GM12878 (cell line): ENCODE data around the gene LGALS4.

Source experiments
- ATF2 ChIP-seq: IDR thresholded peaks from 2 replicates; pipeline ENCODE4 v1.6.1; 2012; ENCODE audit warnings: low read length, inconsistent platforms
- CREB1 ChIP-seq: IDR thresholded peaks from 2 replicates; pipeline ENCODE4 v1.6.1; 2012; ENCODE audit warnings: low read depth, mild to moderate bottlenecking, inconsistent platforms
- CREM ChIP-seq: IDR thresholded peaks from 2 replicates; pipeline ENCODE4 v1.6.1; 2014; ENCODE audit warnings: antibody characterized with exemption, low read depth
- EGR1 ChIP-seq, 2 experiments: IDR thresholded peaks; 1 replicate in 1 of 2; 2 replicates in 1 of 2; pipeline ENCODE4 v1.6.1; 2011 to 2012; ENCODE audit warnings: low read depth in 2 of 2, low read length in 2 of 2, borderline replicate concordance in 1 of 2, mild to moderate bottlenecking in 1 of 2, moderate library complexity in 1 of 2
- JUNB ChIP-seq: IDR thresholded peaks from 2 replicates; pipeline ENCODE4 v1.6.1; 2016; ENCODE audit warnings: antibody characterized with exemption, mild to moderate bottlenecking
- POLR2A ChIP-seq: IDR thresholded peaks from 2 replicates; pipeline ENCODE4 v1.6.1; 2011; ENCODE audit warnings: low read depth, mild to moderate bottlenecking, low read length
- SMAD5 ChIP-seq: IDR thresholded peaks from 2 replicates; pipeline ENCODE4 v1.6.1; 2016; ENCODE audit warnings: antibody characterized with exemption, low read depth
- SP1 ChIP-seq: IDR thresholded peaks from one replicate; pipeline ENCODE4 v1.6.1; 2011; ENCODE audit warnings: low read depth, low read length
- TF ChIP-seq, protein P1 (sequence below), 3 experiments: IDR thresholded peaks in 2 of 3; conservative IDR thresholded peaks in 1 of 3; 2 replicates each; pipeline ENCODE4 v1.5.1; 2011; ENCODE audit warnings: low read depth in 3 of 3, low read length in 3 of 3, mild to moderate bottlenecking in 3 of 3, control low read depth in 2 of 3, moderate library complexity in 2 of 3, inconsistent platforms in 1 of 3, mixed read lengths in 1 of 3; ENCODE audit not compliant: control insufficient read depth in 2 of 3, insufficient read depth in 1 of 3; ENCODE audit errors: extremely low read depth in 1 of 3
- TF ChIP-seq, protein P2 (sequence below): fragments of 450-650 bp; IDR thresholded peaks from 2 replicates; pipeline ENCODE4 v1.6.1; 2017; ENCODE audit warnings: antibody characterized with exemption, mild to moderate bottlenecking, moderate library complexity
- TF ChIP-seq, protein P3 (sequence below): fragments of 450-650 bp; IDR thresholded peaks from 2 replicates; pipeline ENCODE4 v1.6.1; 2017; ENCODE audit warnings: borderline replicate concordance

GRCh38 chr19:38837656-38838121 is 24.9 kb upstream of the LGALS4 start:
- TF ChIP-seq POLR2A (0 out of 2 replicates have a peak, but pooled peaks have one; percentile 14), EGR1 (IDR thresholded peaks at IDR 0.05; ENCODE audit: borderline replicate concordance in 1 of 2, low read depth in 2 of 2, low read length in 2 of 2) (no peak), CREM (no peak), JUNB (no peak), ATF2 (no peak), SP1 (no peak), SMAD5 (no peak), CREB1 (no peak)
- TF ChIP-seq, protein P1, sequence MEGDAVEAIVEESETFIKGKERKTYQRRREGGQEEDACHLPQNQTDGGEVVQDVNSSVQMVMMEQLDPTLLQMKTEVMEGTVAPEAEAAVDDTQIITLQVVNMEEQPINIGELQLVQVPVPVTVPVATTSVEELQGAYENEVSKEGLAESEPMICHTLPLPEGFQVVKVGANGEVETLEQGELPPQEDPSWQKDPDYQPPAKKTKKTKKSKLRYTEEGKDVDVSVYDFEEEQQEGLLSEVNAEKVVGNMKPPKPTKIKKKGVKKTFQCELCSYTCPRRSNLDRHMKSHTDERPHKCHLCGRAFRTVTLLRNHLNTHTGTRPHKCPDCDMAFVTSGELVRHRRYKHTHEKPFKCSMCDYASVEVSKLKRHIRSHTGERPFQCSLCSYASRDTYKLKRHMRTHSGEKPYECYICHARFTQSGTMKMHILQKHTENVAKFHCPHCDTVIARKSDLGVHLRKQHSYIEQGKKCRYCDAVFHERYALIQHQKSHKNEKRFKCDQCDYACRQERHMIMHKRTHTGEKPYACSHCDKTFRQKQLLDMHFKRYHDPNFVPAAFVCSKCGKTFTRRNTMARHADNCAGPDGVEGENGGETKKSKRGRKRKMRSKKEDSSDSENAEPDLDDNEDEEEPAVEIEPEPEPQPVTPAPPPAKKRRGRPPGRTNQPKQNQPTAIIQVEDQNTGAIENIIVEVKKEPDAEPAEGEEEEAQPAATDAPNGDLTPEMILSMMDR (IDR thresholded peaks at IDR 0.05 in 2 of 3, conservative IDR thresholded peaks at IDR 0.05 in 1 of 3; ENCODE audit: control insufficient read depth in 2 of 3, extremely low read depth in 1 of 3, insufficient read depth in 1 of 3, low read depth in 3 of 3, low read length in 3 of 3), result no peak
- TF ChIP-seq, protein P2, sequence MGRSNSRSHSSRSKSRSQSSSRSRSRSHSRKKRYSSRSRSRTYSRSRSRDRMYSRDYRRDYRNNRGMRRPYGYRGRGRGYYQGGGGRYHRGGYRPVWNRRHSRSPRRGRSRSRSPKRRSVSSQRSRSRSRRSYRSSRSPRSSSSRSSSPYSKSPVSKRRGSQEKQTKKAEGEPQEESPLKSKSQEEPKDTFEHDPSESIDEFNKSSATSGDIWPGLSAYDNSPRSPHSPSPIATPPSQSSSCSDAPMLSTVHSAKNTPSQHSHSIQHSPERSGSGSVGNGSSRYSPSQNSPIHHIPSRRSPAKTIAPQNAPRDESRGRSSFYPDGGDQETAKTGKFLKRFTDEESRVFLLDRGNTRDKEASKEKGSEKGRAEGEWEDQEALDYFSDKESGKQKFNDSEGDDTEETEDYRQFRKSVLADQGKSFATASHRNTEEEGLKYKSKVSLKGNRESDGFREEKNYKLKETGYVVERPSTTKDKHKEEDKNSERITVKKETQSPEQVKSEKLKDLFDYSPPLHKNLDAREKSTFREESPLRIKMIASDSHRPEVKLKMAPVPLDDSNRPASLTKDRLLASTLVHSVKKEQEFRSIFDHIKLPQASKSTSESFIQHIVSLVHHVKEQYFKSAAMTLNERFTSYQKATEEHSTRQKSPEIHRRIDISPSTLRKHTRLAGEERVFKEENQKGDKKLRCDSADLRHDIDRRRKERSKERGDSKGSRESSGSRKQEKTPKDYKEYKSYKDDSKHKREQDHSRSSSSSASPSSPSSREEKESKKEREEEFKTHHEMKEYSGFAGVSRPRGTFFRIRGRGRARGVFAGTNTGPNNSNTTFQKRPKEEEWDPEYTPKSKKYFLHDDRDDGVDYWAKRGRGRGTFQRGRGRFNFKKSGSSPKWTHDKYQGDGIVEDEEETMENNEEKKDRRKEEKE, result no peak
- TF ChIP-seq, protein P3, sequence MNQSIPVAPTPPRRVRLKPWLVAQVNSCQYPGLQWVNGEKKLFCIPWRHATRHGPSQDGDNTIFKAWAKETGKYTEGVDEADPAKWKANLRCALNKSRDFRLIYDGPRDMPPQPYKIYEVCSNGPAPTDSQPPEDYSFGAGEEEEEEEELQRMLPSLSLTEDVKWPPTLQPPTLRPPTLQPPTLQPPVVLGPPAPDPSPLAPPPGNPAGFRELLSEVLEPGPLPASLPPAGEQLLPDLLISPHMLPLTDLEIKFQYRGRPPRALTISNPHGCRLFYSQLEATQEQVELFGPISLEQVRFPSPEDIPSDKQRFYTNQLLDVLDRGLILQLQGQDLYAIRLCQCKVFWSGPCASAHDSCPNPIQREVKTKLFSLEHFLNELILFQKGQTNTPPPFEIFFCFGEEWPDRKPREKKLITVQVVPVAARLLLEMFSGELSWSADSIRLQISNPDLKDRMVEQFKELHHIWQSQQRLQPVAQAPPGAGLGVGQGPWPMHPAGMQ, result no peak
